GM12878 (cell line): Measurements from ENCODE around the gene DCAF4. TPM values are rescaled to one million over a fixed set of nuclear protein-coding genes. Genes with fewer than 3 reads are reported as not detected.

Experiments
- BHLHE40 ChIP-seq, 2 experiments: fragments of 450-650 bp in 1 of 2; IDR thresholded peaks; 2 replicates each; pipeline ENCODE4 v1.6.1; 2011 to 2017; ENCODE audit warnings: low read depth in 2 of 2, borderline replicate concordance in 1 of 2, improper control_type of control experiment in 1 of 2, low read length in 1 of 2, mild to moderate bottlenecking in 1 of 2
- FOS ChIP-seq: IDR thresholded peaks from 3 replicates; pipeline ENCODE4 v1.6.1; 2011; ENCODE audit warnings: borderline replicate concordance; ENCODE audit not compliant: insufficient read length; ENCODE audit errors: extremely low read depth
- IKZF2 ChIP-seq, 2 experiments: fragments of 450-650 bp; IDR thresholded peaks; 2 replicates each; pipeline ENCODE4 v1.6.1; 2017; ENCODE audit warnings: mild to moderate bottlenecking in 2 of 2, moderate library complexity in 2 of 2
- NR2C1 ChIP-seq: fragments of 450-650 bp; IDR thresholded peaks from 2 replicates; pipeline ENCODE4 v1.6.1; 2017; ENCODE audit warnings: antibody characterized with exemption, mild to moderate bottlenecking, moderate library complexity
- SMARCA5 ChIP-seq: fragments of 450-650 bp; IDR thresholded peaks from 2 replicates; pipeline ENCODE4 v1.6.1; 2017; ENCODE audit warnings: mild to moderate bottlenecking
- TBL1XR1 ChIP-seq: IDR thresholded peaks from 2 replicates; pipeline ENCODE4 v1.6.1; 2012; ENCODE audit warnings: low read depth, low read length, improper control_type of control experiment
- ZBED1 ChIP-seq: IDR thresholded peaks from 2 replicates; pipeline ENCODE4 v1.6.1; 2016; ENCODE audit warnings: borderline replicate concordance
- ZNF384 ChIP-seq: IDR thresholded peaks from 2 replicates; pipeline ENCODE4 v1.6.1; 2012; ENCODE audit warnings: low read depth, mild to moderate bottlenecking, low read length, improper control_type of control experiment, borderline replicate concordance
- polyA plus RNA-seq, 11 experiments: library from polyadenylated mRNA; depleted of rRNA in 4 of 11; unstranded in 6 of 11; stranded (reverse) in 5 of 11; fragments of >200 nt; fragmentation: Nextera tagmentation in 4 of 11; fragmentation: Illumina TruSeq in 1 of 11; extraction: Ambion mirVana in 4 of 11; extraction: Trizol in 1 of 11; gene quantifications; 1 replicate in 1 of 11; 2 replicates in 10 of 11; pipeline versions ENCODE4 v1.2.1 to v1.2.3, GENCODE V29; 2011 to 2016; ENCODE audit warnings: inconsistent platforms in 2 of 11, missing spikeins in 2 of 11, low read depth in 1 of 11
- total RNA-seq, 4 experiments: library from RNA; depleted of rRNA in 3 of 4; stranded (reverse); fragments of >200 nt in 3 of 4; fragmentation: Illumina TruSeq in 1 of 4; extraction: Trizol in 1 of 4; gene quantifications; 2 replicates each; pipeline versions ENCODE4 v1.2.1 to v1.2.3, GENCODE V29; 2013 to 2021
- TF ChIP-seq, protein P1 (sequence below): fragments of 450-650 bp; formaldehyde crosslinking; IDR thresholded peaks from 2 replicates; pipeline ENCODE4 v1.5.0; 2022; ENCODE audit warnings: mild to moderate bottlenecking, missing genetic modification characterization
- TF ChIP-seq, protein P2 (sequence below): IDR thresholded peaks from 2 replicates; pipeline ENCODE4 v1.6.1; 2011; ENCODE audit warnings: low read depth, mild to moderate bottlenecking, low read length, moderate library complexity, borderline replicate concordance; ENCODE audit errors: extremely low read depth
- TF ChIP-seq, protein P3 (sequence below): IDR thresholded peaks from 2 replicates; pipeline ENCODE4 v1.6.1; 2012; ENCODE audit warnings: mild to moderate bottlenecking, low read depth, low read length

DCAF4 gene
- total and polyA plus RNA-seq, 10 of the 15 experiments (the other 5 are each of a cell fraction or from before 2014, with no cell fraction given): 2.6 to 51.1 (median 21.0) TPM

DNA sequence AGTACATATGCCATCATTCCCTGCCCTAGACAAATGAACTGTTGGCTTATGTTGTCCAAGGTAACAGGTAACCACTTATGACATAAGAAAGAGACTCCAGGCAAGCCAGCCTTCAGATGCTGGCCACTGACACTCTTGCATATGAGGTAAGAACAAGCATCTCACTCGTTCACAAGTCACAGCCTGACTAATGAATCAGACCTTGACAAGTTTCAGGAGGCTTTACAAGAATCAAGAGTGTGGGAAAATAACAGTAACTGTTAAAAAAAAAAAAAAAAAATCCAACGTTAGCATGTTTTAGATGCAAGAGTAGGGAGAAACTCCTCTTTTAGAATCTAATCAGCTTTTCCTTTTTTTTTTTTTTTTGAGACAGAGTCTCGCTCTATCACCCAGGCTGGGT, 60.0 kb downstream of the DCAF4 start (continued):
- TF ChIP-seq, protein P1, sequence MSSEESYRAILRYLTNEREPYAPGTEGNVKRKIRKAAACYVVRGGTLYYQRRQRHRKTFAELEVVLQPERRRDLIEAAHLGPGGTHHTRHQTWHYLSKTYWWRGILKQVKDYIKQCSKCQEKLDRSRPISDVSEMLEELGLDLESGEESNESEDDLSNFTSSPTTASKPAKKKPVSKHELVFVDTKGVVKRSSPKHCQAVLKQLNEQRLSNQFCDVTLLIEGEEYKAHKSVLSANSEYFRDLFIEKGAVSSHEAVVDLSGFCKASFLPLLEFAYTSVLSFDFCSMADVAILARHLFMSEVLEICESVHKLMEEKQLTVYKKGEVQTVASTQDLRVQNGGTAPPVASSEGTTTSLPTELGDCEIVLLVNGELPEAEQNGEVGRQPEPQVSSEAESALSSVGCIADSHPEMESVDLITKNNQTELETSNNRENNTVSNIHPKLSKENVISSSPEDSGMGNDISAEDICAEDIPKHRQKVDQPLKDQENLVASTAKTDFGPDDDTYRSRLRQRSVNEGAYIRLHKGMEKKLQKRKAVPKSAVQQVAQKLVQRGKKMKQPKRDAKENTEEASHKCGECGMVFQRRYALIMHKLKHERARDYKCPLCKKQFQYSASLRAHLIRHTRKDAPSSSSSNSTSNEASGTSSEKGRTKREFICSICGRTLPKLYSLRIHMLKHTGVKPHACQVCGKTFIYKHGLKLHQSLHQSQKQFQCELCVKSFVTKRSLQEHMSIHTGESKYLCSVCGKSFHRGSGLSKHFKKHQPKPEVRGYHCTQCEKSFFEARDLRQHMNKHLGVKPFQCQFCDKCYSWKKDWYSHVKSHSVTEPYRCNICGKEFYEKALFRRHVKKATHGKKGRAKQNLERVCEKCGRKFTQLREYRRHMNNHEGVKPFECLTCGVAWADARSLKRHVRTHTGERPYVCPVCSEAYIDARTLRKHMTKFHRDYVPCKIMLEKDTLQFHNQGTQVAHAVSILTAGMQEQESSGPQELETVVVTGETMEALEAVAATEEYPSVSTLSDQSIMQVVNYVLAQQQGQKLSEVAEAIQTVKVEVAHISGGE (CRISPR knock-in tag): no peak
- TF ChIP-seq IKZF2 (IDR thresholded peaks at IDR 0.05) (no peak), NR2C1 (no peak), ZBED1 (no peak), ZNF384 (no peak), TBL1XR1 (no peak), FOS (no peak), SMARCA5 (no peak), BHLHE40 (IDR thresholded peaks at IDR 0.05; ENCODE audit: borderline replicate concordance in 1 of 2, low read depth in 2 of 2, low read length in 1 of 2) (no peak)
- TF ChIP-seq, protein P2, sequence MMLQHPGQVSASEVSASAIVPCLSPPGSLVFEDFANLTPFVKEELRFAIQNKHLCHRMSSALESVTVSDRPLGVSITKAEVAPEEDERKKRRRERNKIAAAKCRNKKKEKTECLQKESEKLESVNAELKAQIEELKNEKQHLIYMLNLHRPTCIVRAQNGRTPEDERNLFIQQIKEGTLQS: no peak
- TF ChIP-seq, protein P3, sequence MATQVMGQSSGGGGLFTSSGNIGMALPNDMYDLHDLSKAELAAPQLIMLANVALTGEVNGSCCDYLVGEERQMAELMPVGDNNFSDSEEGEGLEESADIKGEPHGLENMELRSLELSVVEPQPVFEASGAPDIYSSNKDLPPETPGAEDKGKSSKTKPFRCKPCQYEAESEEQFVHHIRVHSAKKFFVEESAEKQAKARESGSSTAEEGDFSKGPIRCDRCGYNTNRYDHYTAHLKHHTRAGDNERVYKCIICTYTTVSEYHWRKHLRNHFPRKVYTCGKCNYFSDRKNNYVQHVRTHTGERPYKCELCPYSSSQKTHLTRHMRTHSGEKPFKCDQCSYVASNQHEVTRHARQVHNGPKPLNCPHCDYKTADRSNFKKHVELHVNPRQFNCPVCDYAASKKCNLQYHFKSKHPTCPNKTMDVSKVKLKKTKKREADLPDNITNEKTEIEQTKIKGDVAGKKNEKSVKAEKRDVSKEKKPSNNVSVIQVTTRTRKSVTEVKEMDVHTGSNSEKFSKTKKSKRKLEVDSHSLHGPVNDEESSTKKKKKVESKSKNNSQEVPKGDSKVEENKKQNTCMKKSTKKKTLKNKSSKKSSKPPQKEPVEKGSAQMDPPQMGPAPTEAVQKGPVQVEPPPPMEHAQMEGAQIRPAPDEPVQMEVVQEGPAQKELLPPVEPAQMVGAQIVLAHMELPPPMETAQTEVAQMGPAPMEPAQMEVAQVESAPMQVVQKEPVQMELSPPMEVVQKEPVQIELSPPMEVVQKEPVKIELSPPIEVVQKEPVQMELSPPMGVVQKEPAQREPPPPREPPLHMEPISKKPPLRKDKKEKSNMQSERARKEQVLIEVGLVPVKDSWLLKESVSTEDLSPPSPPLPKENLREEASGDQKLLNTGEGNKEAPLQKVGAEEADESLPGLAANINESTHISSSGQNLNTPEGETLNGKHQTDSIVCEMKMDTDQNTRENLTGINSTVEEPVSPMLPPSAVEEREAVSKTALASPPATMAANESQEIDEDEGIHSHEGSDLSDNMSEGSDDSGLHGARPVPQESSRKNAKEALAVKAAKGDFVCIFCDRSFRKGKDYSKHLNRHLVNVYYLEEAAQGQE: no peak
- TF ChIP-seq, all 136 proteins: peak for 0
